ENCODE data around the gene TMEM45A.

- no peak for TF ChIP-seq POLR2A (IDR thresholded peaks at IDR 0.05)
- TF ChIP-seq CTCF (IDR thresholded peaks at IDR 0.05), result no peak
These were observed 33.6 kb upstream of the TMEM45A start for GRCh38 chr3:100458814-100459213.

Measured in heart left ventricle (tissue), 13 donors.